OCI-LY1 (cell line): Measurements from ENCODE around the gene XCL1.

Experiments
- CTCF ChIP-seq: fragments of 200-600 bp; sonication (generic), shearing (Covaris generic); IDR thresholded peaks from 2 replicates; pipeline ENCODE4 v1.5.1; 2017; ENCODE audit warnings: mild to moderate bottlenecking, antibody characterized with exemption, low read length, moderate library complexity, mixed read lengths
- EZH2 ChIP-seq: fragments of 200-600 bp; sonication (generic), shearing (Covaris generic); IDR thresholded peaks from 2 replicates; pipeline ENCODE4 v1.8.0; 2017; ENCODE audit warnings: borderline replicate concordance, mixed run types, mild to moderate bottlenecking, antibody characterized with exemption, low read length, moderate library complexity, mixed read lengths

DNA sequence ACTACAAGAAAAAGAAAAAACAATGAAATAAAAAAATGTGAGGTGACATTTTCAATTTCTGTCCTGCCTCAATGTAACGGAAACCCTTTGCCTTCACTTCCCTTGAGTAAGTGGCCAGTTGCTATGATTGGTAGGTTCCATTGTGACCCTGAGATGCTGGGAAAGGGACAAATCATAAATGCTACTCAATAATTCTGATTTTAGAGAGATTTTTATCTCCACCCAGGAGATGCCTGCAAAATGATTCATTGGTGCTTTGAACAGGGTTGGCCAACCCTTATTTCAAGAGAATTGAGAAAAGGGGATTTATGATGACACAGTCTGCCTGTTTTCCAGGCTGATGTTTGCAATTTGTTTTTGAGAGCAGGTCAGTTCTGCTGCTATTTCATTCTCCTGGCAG is 22.5 kb downstream of the XCL1 start:
- TF ChIP-seq CTCF (no peak), EZH2 (no peak)
